CD14-positive monocyte (primary cell): ENCODE results near the gene CD81. TPM values are rescaled to one million over a fixed set of nuclear protein-coding genes. Genes with fewer than 3 reads are reported as not detected.

ENCODE experiments used
- DNase-seq, 3 donors: peaks; one replicate each; pipeline ENCODE4 v3.0.0-alpha.2; 2011 to 2022
- H2AFZ ChIP-seq: 2 replicates; pipeline ENCODE4 v1.6.0; 2012; ENCODE audit warnings: mild to moderate bottlenecking, low read depth, low read length, inconsistent platforms; ENCODE audit not compliant: insufficient read depth, poor library complexity, severe bottlenecking
- H3K27ac ChIP-seq, 2 donors: 1 replicate in 1 of 2; 2 replicates in 1 of 2; pipeline ENCODE4 v1.5.1; 2012 to 2013; ENCODE audit warnings: low read length in 2 of 2, control low read depth in 1 of 2, inconsistent platforms in 1 of 2, low read depth in 1 of 2, mild to moderate bottlenecking in 1 of 2
- H3K27me3 ChIP-seq, 2 donors: one replicate each; pipeline versions ENCODE4 v1.6.0 to v1.6.1; 2011 to 2013; ENCODE audit warnings: low read length in 2 of 2; ENCODE audit not compliant: control insufficient read depth in 2 of 2, insufficient read depth in 2 of 2
- H3K36me3 ChIP-seq, 2 donors: replicated peaks in 1 of 2; 1 replicate in 1 of 2; 2 replicates in 1 of 2; pipeline versions ENCODE4 v1.5.1 to v1.6.1; 2012 to 2013; ENCODE audit warnings: low read length in 2 of 2, control low read depth in 1 of 2, inconsistent platforms in 1 of 2, mild to moderate bottlenecking in 1 of 2; ENCODE audit not compliant: insufficient read depth in 2 of 2, control insufficient read depth in 1 of 2
- H3K4me1 ChIP-seq, 2 donors: 1 replicate in 1 of 2; 2 replicates in 1 of 2; pipeline versions ENCODE4 v1.5.1 to v1.6.1; 2012 to 2013; ENCODE audit warnings: low read length in 2 of 2, control low read depth in 1 of 2, inconsistent platforms in 1 of 2, mild to moderate bottlenecking in 1 of 2, moderate library complexity in 1 of 2; ENCODE audit not compliant: insufficient read depth in 2 of 2, control insufficient read depth in 1 of 2
- H3K4me2 ChIP-seq: replicated peaks from 2 replicates; pipeline ENCODE3; 2012; ENCODE audit warnings: low read length, moderate library complexity, mild to moderate bottlenecking; ENCODE audit not compliant: poor library complexity, severe bottlenecking; ENCODE audit errors: extremely low read depth
- H3K4me3 ChIP-seq, 3 experiments: fragments of 200-600 bp in 1 of 3; sonication (generic) in 1 of 3; replicated peaks in 1 of 3; 1 replicate in 2 of 3; 2 replicates in 1 of 3; pipeline ENCODE4 v1.5.1; 2011 to 2013; ENCODE audit warnings: low read length in 3 of 3, mild to moderate bottlenecking in 3 of 3, control low read depth in 2 of 3, low read depth in 2 of 3, inconsistent platforms in 1 of 3, moderate library complexity in 1 of 3
- H3K79me2 ChIP-seq: 2 replicates; pipeline ENCODE4 v1.6.0; 2012; ENCODE audit warnings: mild to moderate bottlenecking, control low read depth, inconsistent platforms, low read length, moderate library complexity; ENCODE audit not compliant: insufficient read depth
- H3K9ac ChIP-seq: 2 replicates; pipeline ENCODE4 v1.6.0; 2017; ENCODE audit warnings: low read length, mild to moderate bottlenecking; ENCODE audit not compliant: insufficient read depth, poor library complexity, severe bottlenecking
- H3K9me3 ChIP-seq, 2 donors: replicated peaks in 1 of 2; 1 replicate in 1 of 2; 2 replicates in 1 of 2; pipeline versions ENCODE4 v1.5.1 to v1.6.1; 2012 to 2013; ENCODE audit warnings: low read length in 2 of 2, control low read depth in 1 of 2; ENCODE audit not compliant: control insufficient read depth in 1 of 2, insufficient read depth in 1 of 2
- H4K20me1 ChIP-seq: 2 replicates; pipeline ENCODE4 v1.6.0; 2012; ENCODE audit warnings: mild to moderate bottlenecking, low read length, control low read depth, moderate library complexity; ENCODE audit not compliant: insufficient read depth
- H3K27ac Mint-ChIP-seq, 7 donors: one replicate each; pipeline ENCODE4 v1.8.0; 2020; ENCODE audit warnings: mild to moderate bottlenecking in 7 of 7, mixed read lengths in 7 of 7, moderate library complexity in 6 of 7, inconsistent platforms in 2 of 7
- H3K27me3 Mint-ChIP-seq, 3 donors: one replicate each; pipeline ENCODE4 v1.8.0; 2021 to 2022; ENCODE audit warnings: low read depth in 3 of 3, mild to moderate bottlenecking in 3 of 3, mixed read lengths in 3 of 3, moderate library complexity in 3 of 3, inconsistent platforms in 1 of 3
- H3K36me3 Mint-ChIP-seq, 2 donors: one replicate each; pipeline ENCODE4 v1.8.0; 2020; ENCODE audit warnings: mixed read lengths in 2 of 2, inconsistent platforms in 1 of 2, mild to moderate bottlenecking in 1 of 2
- H3K4me1 Mint-ChIP-seq: one replicate; pipeline ENCODE4 v1.8.0; 2020; ENCODE audit warnings: mild to moderate bottlenecking, mixed read lengths
- H3K4me3 Mint-ChIP-seq, 2 donors: one replicate each; pipeline ENCODE4 v1.8.0; 2020; ENCODE audit warnings: mild to moderate bottlenecking in 2 of 2, mixed read lengths in 2 of 2, moderate library complexity in 1 of 2
- H3K9me3 Mint-ChIP-seq, 7 donors: one replicate each; pipeline ENCODE4 v1.8.0; 2020 to 2022; ENCODE audit warnings: mixed read lengths in 7 of 7, mild to moderate bottlenecking in 6 of 7, moderate library complexity in 6 of 7, inconsistent platforms in 2 of 7
- CTCF ChIP-seq: fragments of 200-600 bp; IDR thresholded peaks from one replicate; pipeline ENCODE4 v1.8.0; 2022; ENCODE audit warnings: antibody characterized with exemption, mild to moderate bottlenecking
- whole genome bisulfite sequencing: methylation state at CpG from one replicate; pipeline ENCODE4 v1.1.5; 2013; ENCODE audit warnings: missing lambda C conversion rate; ENCODE audit not compliant: insufficient coverage; 5-methylcytosine and 5-hydroxymethylcytosine counted together
- intact Hi-C, 2 donors: fragments of 100-400 bp; cut with micrococcal nuclease; formaldehyde crosslinking; loops; one replicate each; pipeline versions ENCODE4 v1.15.0 to v1.15.1; 2023
- polyA plus RNA-seq, 3 donors: library from polyadenylated mRNA; depleted of rRNA in 1 of 3; unstranded in 2 of 3; stranded (reverse) in 1 of 3; fragments of 300-500 nt in 2 of 3; fragments of >200 nt in 1 of 3; fragmentation: Illumina TruSeq in 2 of 3; gene quantifications; 1 replicate in 2 of 3; 2 replicates in 1 of 3; pipeline ENCODE4 v1.2.3, GENCODE V29; 2012 to 2021

Gene CD81
- polyA plus RNA-seq, 3 donors: 3.2 to 74.9 (median 12.3) TPM

DNA sequence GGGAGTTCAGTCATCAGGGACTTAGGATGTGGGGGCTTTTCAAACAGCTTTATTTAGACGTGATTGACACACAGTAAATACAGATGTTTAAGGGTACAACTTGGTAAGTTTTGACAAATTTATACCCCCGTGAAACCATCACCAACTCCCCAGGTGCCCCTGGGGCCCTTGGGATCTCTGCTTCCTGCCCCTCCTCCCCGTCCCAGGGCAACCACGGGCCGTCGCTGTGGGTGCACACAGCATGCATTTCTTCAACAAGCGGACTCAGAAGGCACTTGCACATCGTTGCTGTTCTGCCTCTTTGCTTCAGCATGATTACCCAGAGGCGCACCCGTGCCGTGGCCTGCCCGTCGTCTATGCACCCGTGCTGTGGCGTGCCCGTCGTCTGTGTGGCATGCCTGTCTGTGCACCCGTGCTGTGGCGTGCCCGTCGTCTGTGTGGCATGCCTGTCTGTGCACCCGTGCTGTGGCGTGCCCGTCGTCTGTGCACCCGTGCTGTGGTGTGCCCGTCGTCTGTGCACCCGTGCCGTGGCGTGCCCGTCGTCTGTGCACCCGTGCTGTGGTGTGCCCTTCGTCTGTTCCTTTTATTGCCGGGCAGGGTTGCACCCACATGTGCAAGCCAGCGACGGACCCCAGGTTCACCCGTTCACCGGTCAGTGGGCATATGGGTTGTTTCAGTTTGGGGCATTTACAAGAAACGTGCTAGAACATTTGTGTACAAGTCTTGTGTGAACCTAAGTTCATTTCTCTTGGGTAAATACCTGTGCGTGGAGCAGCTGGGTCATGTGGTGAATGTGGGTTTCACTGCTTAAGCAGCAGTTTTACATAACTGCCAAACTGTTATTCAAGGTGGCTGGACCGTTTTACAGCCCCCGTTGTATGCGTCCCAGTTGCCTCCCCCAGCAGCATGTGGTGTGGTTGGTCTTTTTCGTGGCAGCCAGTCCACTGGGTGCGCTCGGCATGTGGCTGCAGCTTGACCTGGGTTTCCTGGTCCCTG, 8.3 kb downstream of the CD81 start:
- H3K4me2 ChIP-seq: no peak overlapping the region

GRCh38 chr11:2386591-2386990, 9.5 kb downstream of the CD81 start:
- no peak overlapping the region for H3K27ac ChIP-seq
- no peak overlapping the region for H3K9ac ChIP-seq

More for the DNA sequence above, 8.3 kb downstream of the CD81 start:
- H3K4me1 ChIP-seq: peaks cover 35 to 36% of the 10 kb centered on the region in 2 donors
- intact Hi-C loops: no loop called here
- peaks cover 32% of the 10 kb centered on the region for H3K79me2 ChIP-seq
- H3K36me3 ChIP-seq: no peaks in the 10 kb centered on the region
- peaks cover 96% of the 10 kb centered on the region for H4K20me1 ChIP-seq
- peaks cover 3 to 6% of the 10 kb centered on the region in 2 donors for H3K36me3 Mint-ChIP-seq
- peaks cover 0 to 4% (median 0%) of the 10 kb centered on the region in 3 donors for H3K27me3 Mint-ChIP-seq
- 86% methylated on average over 44 of the region's 48 CpGs for WGBS
- H2AFZ ChIP-seq: no peak overlapping the region
- TF ChIP-seq CTCF: no peak
- no peaks in the 10 kb centered on the region for H3K27me3 ChIP-seq
- DNase-seq: no peak
- H3K27ac Mint-ChIP-seq: peak overlapping the region in 2 of 7 donors; percentile 2 to 39
- H3K27ac ChIP-seq: no peak overlapping the region
- H3K9ac ChIP-seq: no peak overlapping the region
- no peak overlapping the region for H3K4me3 ChIP-seq
- peaks cover 48% of the 10 kb centered on the region for H3K4me1 Mint-ChIP-seq
- no peaks in the 10 kb centered on the region for H3K9me3 Mint-ChIP-seq
- H3K4me3 Mint-ChIP-seq: no peak overlapping the region
- no peaks in the 10 kb centered on the region for H3K9me3 ChIP-seq

More at GRCh38 chr11:2386591-2386990, 9.5 kb downstream of the CD81 start:
- no peaks in the 10 kb centered on the region for H3K9me3 ChIP-seq
- no peak overlapping the region for H3K4me2 ChIP-seq
- peaks cover 85% of the 10 kb centered on the region for H4K20me1 ChIP-seq
- Mint-ChIP-seq H3K27ac (no peak overlapping the region), H3K27me3 (peaks cover 0 to 4% (median 0%) of the 10 kb centered on the region in 3 donors), H3K4me3 (no peak overlapping the region), H3K4me1 (peaks cover 39% of the 10 kb centered on the region), H3K36me3 (peaks cover 3 to 6% of the 10 kb centered on the region in 2 donors), H3K9me3 (no peaks in the 10 kb centered on the region)
- peaks cover 32% of the 10 kb centered on the region for H3K79me2 ChIP-seq
- no peak overlapping the region for H2AFZ ChIP-seq
- no peaks in the 10 kb centered on the region for H3K36me3 ChIP-seq
- no peak for DNase-seq
- no peaks in the 10 kb centered on the region for H3K27me3 ChIP-seq
- no peak overlapping the region for H3K4me3 ChIP-seq
- intact Hi-C loops: no loop called here
- WGBS: 86% methylated on average over 9 of the region's 9 CpGs
- no peak for TF ChIP-seq CTCF
- peaks cover 23 to 24% of the 10 kb centered on the region in 2 donors for H3K4me1 ChIP-seq
